HEK293T (cell line): Measurements from ENCODE around the gene SRA1.
"Not testable (repeated sequence)": the region's sequence is repeated elsewhere in the genome, so short reads cannot be mapped to it uniquely, and the experiment has no call there.

Experiments
- BHLHE40 ChIP-seq: fragments of 450-650 bp; IDR thresholded peaks from 2 replicates; pipeline ENCODE4 v1.6.1; 2016; ENCODE audit warnings: mild to moderate bottlenecking, moderate library complexity, borderline replicate concordance
- CTBP1 ChIP-seq: fragments of 450-650 bp; IDR thresholded peaks from 2 replicates; pipeline ENCODE4 v1.6.1; 2016; ENCODE audit warnings: borderline replicate concordance
- ELF4 ChIP-seq: fragments of 450-650 bp; IDR thresholded peaks from 2 replicates; pipeline ENCODE4 v1.6.1; 2017; ENCODE audit warnings: antibody characterized with exemption
- FOXA1 ChIP-seq: fragments of 450-650 bp; IDR thresholded peaks from 2 replicates; pipeline ENCODE4 v1.6.1; 2016; ENCODE audit warnings: mild to moderate bottlenecking
- FOXK2 ChIP-seq: fragments of 450-650 bp; IDR thresholded peaks from 2 replicates; pipeline ENCODE4 v1.6.1; 2016; ENCODE audit warnings: mild to moderate bottlenecking
- FOXM1 ChIP-seq: fragments of 450-650 bp; IDR thresholded peaks from 2 replicates; pipeline ENCODE4 v1.6.1; 2017; ENCODE audit warnings: mild to moderate bottlenecking, borderline replicate concordance
- L3MBTL2 ChIP-seq: fragments of 450-650 bp; conservative IDR thresholded peaks from 2 replicates; pipeline ENCODE4 v1.6.1; 2016; ENCODE audit warnings: mild to moderate bottlenecking
- LEF1 ChIP-seq: fragments of 450-650 bp; IDR thresholded peaks from 2 replicates; pipeline ENCODE4 v1.6.1; 2017; ENCODE audit warnings: mild to moderate bottlenecking, borderline replicate concordance
- NFRKB ChIP-seq: fragments of 450-650 bp; IDR thresholded peaks from 2 replicates; pipeline ENCODE4 v1.6.1; 2016; ENCODE audit warnings: mild to moderate bottlenecking, moderate library complexity
- SP1 ChIP-seq: fragments of 450-650 bp; IDR thresholded peaks from 2 replicates; pipeline ENCODE4 v1.6.1; 2017
- SUZ12 ChIP-seq: fragments of 450-650 bp; IDR thresholded peaks from 2 replicates; pipeline ENCODE4 v1.6.1; 2016; ENCODE audit warnings: mild to moderate bottlenecking
- TARDBP ChIP-seq: fragments of 450-650 bp; IDR thresholded peaks from 2 replicates; pipeline ENCODE4 v1.6.1; 2016

DNA sequence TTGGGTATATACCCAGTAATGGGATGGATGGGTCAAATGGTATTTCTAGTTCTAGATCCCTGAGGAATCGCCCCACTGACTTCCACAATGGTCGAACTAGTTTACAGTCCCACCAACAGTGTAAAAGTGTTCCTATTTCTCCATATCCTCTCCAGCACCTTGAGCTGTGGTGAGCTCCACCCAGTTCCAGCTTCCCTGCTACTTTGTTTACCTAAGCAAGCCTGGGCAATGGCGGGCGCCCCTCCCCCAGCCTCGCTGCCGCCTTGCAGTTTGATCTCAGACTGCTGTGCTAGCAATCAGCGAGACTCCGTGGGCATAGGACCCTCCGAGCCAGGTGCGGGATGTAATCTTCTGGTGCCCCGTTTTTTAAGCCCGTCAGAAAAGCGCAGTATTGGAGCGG is 35.8 kb upstream of the SRA1 start:
- not testable (repeated sequence) for TF ChIP-seq SP1, SUZ12, LEF1, ELF4, BHLHE40, NFRKB, FOXA1, TARDBP, FOXK2, CTBP1, FOXM1, L3MBTL2
